ENCODE data around the gene CCDC77.

DNA sequence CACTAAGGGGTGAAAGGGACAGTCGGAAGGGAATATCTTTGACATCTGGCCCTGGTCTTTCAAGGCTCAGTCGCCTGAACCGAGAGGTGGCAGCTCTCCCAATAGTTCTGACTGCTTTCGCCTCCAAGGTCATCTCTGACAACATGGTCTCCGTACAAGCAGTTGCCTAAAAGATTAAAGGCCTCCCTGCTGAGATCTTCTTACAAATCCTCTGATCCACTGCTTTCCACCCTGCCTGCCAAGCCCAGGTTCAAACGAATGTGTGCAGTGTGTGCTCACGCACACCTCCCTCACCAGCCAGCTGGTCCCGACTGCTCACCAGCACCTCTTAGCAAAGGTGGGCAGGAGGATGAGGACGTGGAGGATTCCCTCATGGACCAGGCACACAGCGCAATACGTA, 68.7 kb downstream of the CCDC77 start:
- TF ChIP-seq POLR2A (IDR thresholded peaks at IDR 0.05; ENCODE audit: low read depth, low read length): no peak
- no peak for TF ChIP-seq POLR2AphosphoS5 (IDR thresholded peaks at IDR 0.05; ENCODE audit: low read depth, low read length)
- TF ChIP-seq TAF1 (IDR thresholded peaks at IDR 0.05; ENCODE audit: borderline replicate concordance, low read depth, low read length): no peak

Data from GM12892 (cell line).